Keratinocyte (primary cell): ENCODE results near the gene RBM4.

ENCODE experiments used
- EZH2 ChIP-seq: IDR thresholded peaks from one replicate; pipeline ENCODE4 v1.6.1; 2012; ENCODE audit warnings: inconsistent platforms, mild to moderate bottlenecking, low read length, moderate library complexity
- TF ChIP-seq, protein P1 (sequence below), 3 experiments: IDR thresholded peaks in 1 of 3; conservative IDR thresholded peaks in 1 of 3; optimal IDR thresholded peaks in 1 of 3; 2 replicates in 2 of 3; 3 replicates in 1 of 3; pipeline versions ENCODE3 to v1.5.1; 2011; ENCODE audit warnings: low read length in 3 of 3, mild to moderate bottlenecking in 3 of 3, moderate library complexity in 2 of 3, control low read depth in 1 of 3, inconsistent platforms in 1 of 3; ENCODE audit not compliant: insufficient read depth in 2 of 3; ENCODE audit errors: extremely low read depth in 1 of 3

GRCh38 chr11:66680966-66681645 is 42.6 kb downstream of the RBM4 start:
- TF ChIP-seq, protein P1, sequence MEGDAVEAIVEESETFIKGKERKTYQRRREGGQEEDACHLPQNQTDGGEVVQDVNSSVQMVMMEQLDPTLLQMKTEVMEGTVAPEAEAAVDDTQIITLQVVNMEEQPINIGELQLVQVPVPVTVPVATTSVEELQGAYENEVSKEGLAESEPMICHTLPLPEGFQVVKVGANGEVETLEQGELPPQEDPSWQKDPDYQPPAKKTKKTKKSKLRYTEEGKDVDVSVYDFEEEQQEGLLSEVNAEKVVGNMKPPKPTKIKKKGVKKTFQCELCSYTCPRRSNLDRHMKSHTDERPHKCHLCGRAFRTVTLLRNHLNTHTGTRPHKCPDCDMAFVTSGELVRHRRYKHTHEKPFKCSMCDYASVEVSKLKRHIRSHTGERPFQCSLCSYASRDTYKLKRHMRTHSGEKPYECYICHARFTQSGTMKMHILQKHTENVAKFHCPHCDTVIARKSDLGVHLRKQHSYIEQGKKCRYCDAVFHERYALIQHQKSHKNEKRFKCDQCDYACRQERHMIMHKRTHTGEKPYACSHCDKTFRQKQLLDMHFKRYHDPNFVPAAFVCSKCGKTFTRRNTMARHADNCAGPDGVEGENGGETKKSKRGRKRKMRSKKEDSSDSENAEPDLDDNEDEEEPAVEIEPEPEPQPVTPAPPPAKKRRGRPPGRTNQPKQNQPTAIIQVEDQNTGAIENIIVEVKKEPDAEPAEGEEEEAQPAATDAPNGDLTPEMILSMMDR (optimal IDR thresholded peaks at IDR 0.05 in 1 of 3, IDR thresholded peaks at IDR 0.05 in 1 of 3, conservative IDR thresholded peaks at IDR 0.05 in 1 of 3; ENCODE audit: extremely low read depth in 1 of 3, insufficient read depth in 2 of 3, low read length in 3 of 3): no peak
- no peak for TF ChIP-seq EZH2
